Measurements from ENCODE around the gene PLA1A. TPM values are rescaled to one million over a fixed set of nuclear protein-coding genes. Genes with fewer than 3 reads are reported as not detected.

Gene PLA1A
- total RNA-seq, 2 donors from 2014 or later = 2.8 to 9.1 TPM

DNA sequence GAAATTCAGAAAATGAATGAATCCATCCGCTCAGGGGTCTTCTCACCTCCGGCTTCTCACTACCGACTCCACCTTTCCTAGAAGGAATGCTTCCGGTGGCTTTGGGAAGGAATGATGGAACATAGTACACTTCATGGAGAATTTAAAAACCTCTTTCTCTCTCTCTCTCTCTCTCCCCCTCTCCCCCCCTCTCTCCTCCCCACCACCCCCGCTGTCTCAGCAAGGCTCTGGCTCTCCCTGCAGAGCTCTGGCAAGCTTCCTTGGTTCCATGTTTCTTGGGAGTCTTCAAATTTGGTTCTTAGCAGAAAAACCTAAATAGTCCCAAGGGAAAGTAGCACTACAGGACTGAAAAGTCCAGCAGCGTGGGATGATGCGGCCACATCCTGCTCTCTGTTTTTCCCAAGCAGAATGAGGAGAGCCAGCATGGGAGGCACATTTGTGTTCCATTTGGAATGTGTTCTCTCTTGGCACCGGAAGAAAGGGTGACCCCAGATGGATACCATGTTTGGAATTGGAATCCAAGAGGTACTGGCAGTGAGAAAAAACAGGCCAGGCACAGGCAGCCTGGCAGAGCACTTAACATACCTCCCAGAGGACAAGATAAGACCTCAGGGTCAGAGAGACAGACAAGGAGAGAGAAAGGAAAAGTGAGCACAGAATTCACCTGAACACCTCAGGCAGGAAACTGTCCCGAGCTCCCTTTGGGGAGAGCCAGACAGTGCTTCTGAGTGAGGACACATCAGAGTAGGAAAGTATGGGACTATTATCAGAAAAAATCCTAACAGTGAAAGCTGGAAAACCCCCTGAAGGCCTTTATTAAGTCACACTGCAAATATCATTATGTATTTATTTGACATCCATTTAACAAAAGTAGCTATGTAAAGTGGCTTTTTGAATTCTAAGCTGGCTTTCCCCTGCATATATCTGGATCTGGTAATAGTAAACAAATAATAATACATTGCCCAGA lies 63.1 kb downstream of the PLA1A start, which contains the start of gene POPDC2:
TSS of gene POPDC2 (minus strand) at position 116 of the 967 bp plus-strand sequence. CDS start 166 bp downstream, outside the sequence.
- Histone ChIP-seq H3K27ac (peak within 1 kb of the TSS; percentile 31 to 49), H3K4me3 (peak within 1 kb of the TSS in 1 of 2 donors; percentile 4), H3K36me3 (no peaks in the 10 kb centered on the region), H3K9me3 (no peaks in the 10 kb centered on the region), H3K27me3 (replicated peaks; ENCODE audit: insufficient read depth) (no peaks in the 10 kb centered on the region), H3K4me1 (replicated peaks) (no peaks in the 10 kb centered on the region)
- no peak for DNase-seq (ENCODE audit: low spot score)
- intact Hi-C loops (cut with DNase I) = loop anchor here (5.0 kb wide), 1 partner anchor 83 kb away; the partner anchor contains the start of gene ADPRH
- WGBS = 61% methylated on average over 9 of the region's 9 CpGs
- TF ChIP-seq POLR2A (IDR thresholded peaks at IDR 0.05) (no peak), POLR2AphosphoS5 (IDR thresholded peaks at IDR 0.05) (no peak)
- TF ChIP-seq, protein P1, sequence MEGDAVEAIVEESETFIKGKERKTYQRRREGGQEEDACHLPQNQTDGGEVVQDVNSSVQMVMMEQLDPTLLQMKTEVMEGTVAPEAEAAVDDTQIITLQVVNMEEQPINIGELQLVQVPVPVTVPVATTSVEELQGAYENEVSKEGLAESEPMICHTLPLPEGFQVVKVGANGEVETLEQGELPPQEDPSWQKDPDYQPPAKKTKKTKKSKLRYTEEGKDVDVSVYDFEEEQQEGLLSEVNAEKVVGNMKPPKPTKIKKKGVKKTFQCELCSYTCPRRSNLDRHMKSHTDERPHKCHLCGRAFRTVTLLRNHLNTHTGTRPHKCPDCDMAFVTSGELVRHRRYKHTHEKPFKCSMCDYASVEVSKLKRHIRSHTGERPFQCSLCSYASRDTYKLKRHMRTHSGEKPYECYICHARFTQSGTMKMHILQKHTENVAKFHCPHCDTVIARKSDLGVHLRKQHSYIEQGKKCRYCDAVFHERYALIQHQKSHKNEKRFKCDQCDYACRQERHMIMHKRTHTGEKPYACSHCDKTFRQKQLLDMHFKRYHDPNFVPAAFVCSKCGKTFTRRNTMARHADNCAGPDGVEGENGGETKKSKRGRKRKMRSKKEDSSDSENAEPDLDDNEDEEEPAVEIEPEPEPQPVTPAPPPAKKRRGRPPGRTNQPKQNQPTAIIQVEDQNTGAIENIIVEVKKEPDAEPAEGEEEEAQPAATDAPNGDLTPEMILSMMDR (IDR thresholded peaks at IDR 0.05) = no peak

DNA sequence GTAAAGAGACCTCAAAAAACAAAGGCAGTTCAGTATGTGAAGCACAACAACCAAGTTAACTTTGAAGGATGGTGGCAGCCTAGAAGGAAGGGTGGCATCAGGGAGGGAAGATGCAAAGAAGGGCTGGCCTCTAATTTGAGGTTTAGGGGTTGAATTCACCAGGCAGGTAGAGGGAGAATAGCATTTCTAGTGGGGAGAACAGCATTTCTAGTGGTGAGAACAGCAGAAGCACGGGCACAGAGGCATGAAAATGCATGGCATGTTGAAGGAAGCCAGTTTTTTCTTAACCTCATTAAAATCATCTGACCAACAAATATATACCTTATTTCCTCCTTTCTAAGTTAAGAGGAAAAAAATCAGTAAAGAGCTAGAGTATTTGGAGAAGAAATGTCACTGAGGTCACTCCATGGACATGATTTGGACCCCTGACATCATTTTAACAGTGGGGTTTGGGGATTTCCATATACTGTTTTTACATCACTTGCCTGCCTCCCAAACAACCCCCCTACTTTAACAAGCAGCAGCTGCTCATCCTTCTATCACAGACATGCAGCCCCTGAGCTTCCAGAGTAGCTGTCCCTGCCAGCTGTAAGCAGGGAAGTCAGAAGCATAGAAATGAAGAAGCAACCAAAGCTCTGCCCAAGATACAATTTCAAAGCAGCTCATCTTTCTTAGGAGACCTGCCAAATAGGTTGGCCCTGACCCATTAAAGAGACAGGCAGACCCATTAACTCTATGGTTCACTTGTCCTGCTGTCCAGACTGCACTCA lies 65.1 kb downstream of the PLA1A start:
- TF ChIP-seq POLR2AphosphoS5 (IDR thresholded peaks at IDR 0.05) (peak; percentile 37), POLR2A (IDR thresholded peaks at IDR 0.05) (no peak)
- TF ChIP-seq, protein P1 (IDR thresholded peaks at IDR 0.05) = no peak
- Histone ChIP-seq H3K9me3 (no peaks in the 10 kb centered on the region), H3K27ac (peak overlapping the region; percentile 31 to 41), H3K27me3 (replicated peaks; ENCODE audit: insufficient read depth) (no peaks in the 10 kb centered on the region), H3K36me3 (no peaks in the 10 kb centered on the region), H3K4me3 (no peak overlapping the region), H3K4me1 (replicated peaks) (no peaks in the 10 kb centered on the region)
- intact Hi-C loops (cut with DNase I) = loop anchor here (5.0 kb wide), 1 partner anchor 85 kb away; the partner anchor contains the start of gene ADPRH
- 17% methylated on average over 1 of the region's 1 CpG for WGBS
- DNase-seq (ENCODE audit: low spot score) = no peak

DNA sequence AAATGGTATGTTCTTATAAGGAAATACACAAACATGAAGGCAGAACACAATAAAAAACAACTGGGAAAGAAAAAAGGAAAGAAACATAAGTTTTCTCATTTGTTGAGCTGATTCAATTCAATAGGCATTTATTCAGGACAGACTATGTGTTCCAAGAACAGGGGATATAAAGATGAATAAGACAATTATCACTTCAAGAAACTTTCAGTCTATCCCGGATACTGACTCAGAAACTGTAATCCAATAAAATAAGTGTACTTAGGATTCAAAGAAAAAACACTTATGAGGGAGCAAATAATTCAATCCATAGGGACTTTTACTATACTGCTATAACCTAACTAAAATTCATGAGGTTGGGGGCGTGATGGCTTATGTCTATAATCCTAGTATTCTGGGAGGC lies 66.2 kb downstream of the PLA1A start:
- intact Hi-C loops (cut with DNase I) = loop anchor here (5.0 kb wide), 1 partner anchor 87 kb away; the partner anchor contains the start of gene ADPRH

DNA sequence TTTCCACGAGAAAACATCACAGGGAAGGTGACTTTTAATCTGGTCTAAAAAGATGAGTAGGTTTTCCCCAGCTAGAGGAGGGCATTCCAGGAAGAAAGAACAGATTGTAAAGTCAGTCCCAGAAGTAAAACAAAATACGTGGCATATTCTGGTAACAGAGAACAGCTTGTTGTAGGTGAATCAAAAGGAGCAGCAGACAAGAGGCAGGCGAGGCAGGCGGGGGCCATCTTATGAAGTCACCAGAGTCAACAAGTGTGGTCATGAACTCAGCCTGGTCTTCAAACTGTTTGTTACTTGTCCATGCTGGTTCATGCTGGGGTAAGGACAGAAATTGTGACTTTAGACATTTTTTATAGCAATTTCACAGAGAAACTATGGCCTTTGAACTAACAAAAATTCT lies 66.7 kb downstream of the PLA1A start:
- H3K4me1 ChIP-seq (replicated peaks) = no peaks in the 10 kb centered on the region
- TF ChIP-seq POLR2AphosphoS5 (IDR thresholded peaks at IDR 0.05) = no peak
- no peak for TF ChIP-seq POLR2A (IDR thresholded peaks at IDR 0.05)
- TF ChIP-seq, protein P1 (IDR thresholded peaks at IDR 0.05) = no peak
- no peak for DNase-seq (ENCODE audit: low spot score)
- no peaks in the 10 kb centered on the region for H3K27me3 ChIP-seq (replicated peaks; ENCODE audit: insufficient read depth)
- WGBS = 41% methylated on average over 4 of the region's 4 CpGs
- no peaks in the 10 kb centered on the region for H3K36me3 ChIP-seq
- intact Hi-C loops (cut with DNase I) = loop anchor here (5.0 kb wide), 1 partner anchor 87 kb away; the partner anchor contains the start of gene ADPRH
- peak overlapping the region; percentile 26 to 38 for H3K27ac ChIP-seq
- H3K9me3 ChIP-seq = no peaks in the 10 kb centered on the region
- no peak overlapping the region for H3K4me3 ChIP-seq

More for the DNA sequence above, 66.2 kb downstream of the PLA1A start:
- no peaks in the 10 kb centered on the region for H3K27me3 ChIP-seq (replicated peaks; ENCODE audit: insufficient read depth)
- H3K36me3 ChIP-seq = no peaks in the 10 kb centered on the region
- H3K4me3 ChIP-seq = no peak overlapping the region
- no peak for TF ChIP-seq POLR2A (IDR thresholded peaks at IDR 0.05)
- no peak for TF ChIP-seq POLR2AphosphoS5 (IDR thresholded peaks at IDR 0.05)
- TF ChIP-seq, protein P1 (IDR thresholded peaks at IDR 0.05) = no peak
- H3K4me1 ChIP-seq (replicated peaks) = no peaks in the 10 kb centered on the region
- WGBS = 53% methylated on average over 2 of the region's 2 CpGs
- no peak for DNase-seq (ENCODE audit: low spot score)
- H3K9me3 ChIP-seq = no peaks in the 10 kb centered on the region
- H3K27ac ChIP-seq = peak overlapping the region; percentile 26 to 38

All from prostate gland (tissue), 2 donors.